Stimulated activated CD8-positive, alpha-beta memory T cell treated with anti-CD3 and anti-CD28 coated beads, Interleukin-4, amount 100 ng/mL, for 48 hours (primary cell): ENCODE data around the gene USP25.

Experiments used
- DNase-seq: peaks from one replicate; pipeline ENCODE4 v3.0.0-alpha.2; 2020

Gene USP25

DNA sequence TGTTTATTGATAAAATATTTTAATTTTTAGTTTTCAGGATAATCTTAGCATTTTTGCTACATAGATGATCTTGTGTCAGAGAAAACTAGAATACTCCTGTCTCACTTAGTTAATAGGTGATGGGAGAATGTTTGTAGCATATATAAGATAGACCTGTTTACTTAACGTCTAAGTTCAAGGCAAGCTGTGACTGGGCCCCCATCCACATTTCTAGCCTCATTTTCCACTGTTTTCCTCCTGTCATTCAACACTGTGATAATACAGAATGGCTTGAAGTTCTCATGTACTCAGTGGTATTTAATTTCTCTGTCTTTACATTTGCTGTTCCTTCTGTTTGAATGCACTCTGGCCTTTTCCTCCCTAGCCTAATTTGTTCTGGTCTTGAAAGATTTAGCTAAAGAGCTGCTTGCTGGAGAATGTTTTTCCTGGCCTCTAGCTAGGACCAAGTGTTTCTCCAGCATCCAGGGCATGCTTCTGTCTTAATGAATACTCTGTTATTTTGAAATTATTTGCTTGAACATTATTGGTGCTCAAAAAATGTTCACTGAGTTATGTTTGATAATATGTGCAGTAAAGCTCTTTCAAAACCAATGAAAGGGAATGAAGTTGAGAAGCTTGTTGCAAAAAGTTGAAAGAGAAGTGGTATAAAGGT lies 37.3 kb downstream of the USP25 start:
- no peak for DNase-seq

DNA sequence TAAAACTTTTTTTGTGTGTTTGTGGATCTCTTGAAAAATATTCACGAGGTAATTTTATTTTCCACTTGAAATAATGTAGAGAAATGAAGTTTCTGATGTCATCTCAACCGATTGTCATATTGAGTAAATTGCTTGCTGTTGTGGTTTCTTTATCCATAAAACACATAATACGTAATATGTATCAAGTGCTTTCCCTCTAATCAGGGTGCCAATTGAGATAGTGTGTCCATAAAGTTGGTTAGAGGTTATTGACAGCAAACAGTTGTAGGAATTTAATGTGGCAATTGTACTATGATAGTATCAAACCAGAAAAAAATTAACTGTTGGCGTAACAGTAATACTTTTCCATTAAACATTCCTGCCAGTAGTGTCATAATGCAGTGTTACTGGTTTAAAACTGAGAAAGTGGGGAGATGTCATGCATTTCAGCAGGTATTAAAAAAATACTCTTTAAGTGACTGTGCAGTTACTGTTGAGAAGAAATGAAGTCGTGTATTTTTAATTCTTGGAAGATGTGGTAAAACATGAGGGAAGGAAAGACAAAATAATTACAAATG lies 38.3 kb downstream of the USP25 start:
- DNase-seq: no peak

DNA sequence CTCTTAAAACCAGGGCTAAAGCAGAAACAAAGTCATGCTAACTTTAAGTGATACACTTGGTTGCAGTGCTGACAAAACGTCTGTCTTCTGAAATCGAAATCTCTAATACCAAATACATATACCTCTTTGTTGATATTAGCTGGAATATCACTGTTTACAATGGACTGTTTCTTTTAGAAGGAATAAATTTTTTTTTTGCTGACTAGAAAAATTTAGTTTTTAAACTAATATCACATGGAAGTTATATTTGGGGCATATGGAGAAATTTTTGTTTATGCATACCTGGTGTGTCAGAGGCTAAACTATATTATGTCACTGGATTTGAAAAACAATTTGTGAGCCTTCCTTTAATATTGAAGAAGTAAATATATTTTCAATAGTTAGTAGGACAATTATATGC lies 39.1 kb downstream of the USP25 start:
- no peak for DNase-seq

DNA sequence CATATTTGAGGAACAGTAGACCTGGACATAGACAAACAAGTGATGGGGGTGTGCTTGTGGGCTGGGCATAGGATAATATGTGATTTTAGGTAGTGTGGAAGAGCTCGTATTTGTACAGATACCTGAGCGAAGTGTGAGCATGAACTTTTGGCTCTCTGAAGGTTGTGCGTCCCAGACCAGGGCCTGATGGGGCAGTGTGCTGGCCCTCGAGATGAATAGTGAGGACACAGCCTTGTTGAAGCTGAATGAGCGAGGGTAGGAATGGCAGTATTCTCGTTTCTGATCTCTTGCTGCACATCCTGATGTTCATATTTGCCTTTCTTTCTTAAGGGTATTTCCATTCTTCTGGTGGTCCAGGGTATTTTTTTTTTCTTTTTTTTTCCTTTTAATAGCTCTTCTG lies 41.5 kb downstream of the USP25 start:
- DNase-seq: no peak

DNA sequence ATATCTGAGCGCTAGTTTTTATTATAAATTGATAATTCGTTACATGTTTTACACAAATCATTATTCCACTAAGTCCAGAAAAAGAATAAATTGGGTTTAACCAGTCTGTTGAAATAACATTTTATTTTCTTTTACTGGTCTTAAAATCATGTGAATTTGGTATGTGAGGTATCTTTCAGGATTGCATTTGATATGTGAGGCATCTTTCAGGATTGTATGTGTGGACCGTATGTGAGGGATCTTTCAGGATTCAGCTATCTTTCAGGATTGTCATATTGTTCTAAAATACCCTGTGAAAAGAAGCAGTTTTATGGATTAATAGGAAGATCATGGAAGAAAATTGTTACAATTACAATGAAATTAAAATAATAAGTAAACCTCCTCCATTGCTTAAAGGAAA lies 42.9 kb downstream of the USP25 start:
- DNase-seq: no peak

DNA sequence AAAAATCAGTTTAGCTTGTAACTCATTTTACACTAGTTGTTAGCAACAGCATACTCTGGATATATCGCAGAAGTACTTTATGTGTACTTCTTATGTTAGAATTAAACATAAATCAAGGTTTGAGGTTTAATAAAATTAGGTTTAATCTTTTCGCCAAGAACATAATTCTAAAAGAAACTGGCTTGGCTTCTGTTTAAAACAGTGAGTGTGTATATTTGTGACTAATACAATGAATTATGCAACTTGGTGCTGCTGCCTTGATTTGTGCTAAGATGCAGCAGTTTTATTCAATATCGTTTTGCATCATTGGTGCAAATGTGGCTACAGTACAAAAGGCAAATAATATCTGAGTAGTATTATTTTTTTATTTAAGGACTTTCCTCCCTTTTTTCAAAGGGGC lies 44.8 kb downstream of the USP25 start:
- DNase-seq: no peak

DNA sequence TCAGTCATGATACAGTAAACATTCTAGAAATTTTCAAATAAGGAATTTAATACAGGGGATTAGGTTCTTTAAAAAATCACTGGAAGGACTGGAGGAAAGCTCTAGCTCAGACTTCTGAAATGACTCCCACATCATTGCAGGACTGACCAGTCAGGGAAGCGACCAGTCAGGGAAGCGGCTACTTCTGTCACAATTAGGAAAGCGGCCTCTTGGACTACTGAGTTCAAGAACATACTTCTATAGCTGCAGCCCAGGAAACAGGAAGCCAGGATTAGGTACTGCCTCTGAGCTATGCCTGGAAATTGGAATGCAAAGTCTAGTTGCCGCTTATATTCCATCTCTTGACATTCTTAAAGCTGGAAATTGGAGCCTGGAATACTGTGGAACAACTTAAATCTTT lies 45.5 kb downstream of the USP25 start:
- no peak for DNase-seq

DNA sequence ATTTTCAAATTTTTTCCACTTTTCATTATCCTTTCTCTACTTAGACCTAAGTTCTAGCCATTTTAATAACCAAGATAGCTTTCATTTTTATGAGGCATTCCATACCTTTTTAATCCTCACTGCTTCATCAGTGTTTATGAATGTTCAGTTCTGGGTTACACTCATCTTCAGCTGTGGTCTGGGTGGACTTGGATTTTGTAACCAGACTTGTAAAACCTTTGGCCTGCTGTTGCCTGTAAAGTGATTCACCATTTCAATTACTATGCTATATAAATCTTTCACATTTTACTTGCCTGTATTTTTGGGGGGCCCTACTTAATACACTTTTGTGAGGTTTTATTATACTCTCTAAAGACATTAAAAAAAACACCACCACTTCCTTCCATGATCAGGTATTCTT lies 46.2 kb downstream of the USP25 start:
- no peak for DNase-seq

DNA sequence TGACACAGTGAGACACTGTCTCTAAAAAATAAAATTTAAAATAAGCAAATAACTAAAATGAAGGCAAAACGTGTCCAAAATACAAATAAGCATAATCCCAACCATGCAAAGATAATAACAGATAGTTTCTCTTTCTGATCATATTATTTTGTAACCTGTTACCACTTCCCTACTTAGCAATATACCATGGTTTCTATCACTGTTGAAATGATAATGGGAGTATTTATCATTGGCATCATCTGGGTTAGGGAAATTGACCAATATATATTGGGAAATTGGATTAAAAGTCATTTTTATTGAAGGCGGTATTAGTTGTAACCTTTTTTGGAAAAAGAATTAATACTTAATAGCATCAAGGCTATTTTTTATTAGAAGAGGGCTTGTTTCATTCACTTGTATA lies 47.0 kb downstream of the USP25 start:
- no peak for DNase-seq

DNA sequence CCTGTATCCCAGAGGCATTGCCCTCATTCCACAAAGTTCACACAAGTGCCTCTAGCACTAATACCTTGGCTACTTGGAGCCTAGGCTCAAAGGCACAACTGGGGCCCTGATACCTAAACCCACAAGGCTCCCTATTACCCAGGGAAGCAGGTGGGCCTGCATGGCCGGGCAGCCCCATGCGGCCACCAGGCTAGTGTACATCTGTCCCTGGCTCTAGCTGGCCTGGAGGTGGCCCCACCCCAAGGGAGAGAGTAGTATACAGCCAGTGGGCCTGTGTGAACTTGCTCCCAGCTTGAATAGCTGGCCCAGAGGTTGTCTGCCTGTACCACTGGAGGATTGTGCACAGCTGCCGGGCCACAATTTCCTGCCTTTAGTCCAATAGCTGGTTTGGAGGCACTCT lies 52.2 kb downstream of the USP25 start:
- DNase-seq: no peak

DNA sequence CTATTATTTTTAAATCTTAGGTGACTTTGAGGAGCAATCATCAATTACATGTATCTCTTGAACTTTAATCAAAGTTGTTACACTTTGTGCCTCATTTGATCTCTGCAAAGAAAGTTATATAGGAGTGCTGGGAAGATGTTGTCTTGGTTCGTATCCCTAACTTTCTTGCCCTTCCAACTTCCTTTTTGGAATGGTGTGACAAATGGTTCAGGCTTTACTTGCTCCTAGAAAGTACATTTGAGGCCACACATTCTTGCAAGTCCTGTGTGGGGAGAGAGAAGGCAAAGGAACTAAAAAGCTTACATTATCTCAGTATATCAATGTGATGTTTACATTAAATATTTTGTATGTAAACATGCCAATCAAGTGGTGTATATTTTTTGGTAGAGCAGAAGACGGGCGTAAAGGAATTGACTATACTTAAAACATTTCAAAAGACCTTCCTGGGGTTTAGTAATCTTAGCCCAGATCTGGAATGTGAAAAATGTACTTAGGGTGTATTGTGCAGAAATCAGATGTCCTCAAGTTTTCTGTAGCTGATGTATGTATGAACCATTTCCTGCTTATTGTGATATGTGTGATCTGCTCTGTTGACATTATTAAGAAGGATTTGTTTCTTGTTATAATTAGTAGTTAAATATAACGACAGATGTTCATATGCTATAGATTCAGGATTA lies 59.2 kb downstream of the USP25 start:
- DNase-seq: no peak

DNA sequence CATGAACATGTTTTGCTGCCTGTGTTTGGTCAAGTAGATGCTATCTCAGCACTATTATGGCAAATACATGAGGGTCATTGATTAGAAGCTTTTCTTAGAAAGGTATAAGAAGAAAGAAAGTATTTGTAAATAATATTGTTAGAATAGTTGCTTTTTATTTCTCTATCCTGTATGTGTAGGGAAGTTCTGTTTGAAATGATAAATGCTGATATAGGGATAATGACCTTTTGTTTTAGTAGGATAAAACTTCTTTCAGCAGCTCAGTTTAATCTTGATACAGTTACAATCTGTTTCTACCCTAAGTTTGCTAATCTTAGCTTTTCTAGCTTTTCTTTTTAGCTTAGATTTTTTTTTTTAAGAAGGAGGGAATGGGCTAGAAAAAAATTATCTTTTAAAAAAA lies 63.3 kb downstream of the USP25 start:
- no peak for DNase-seq

DNA sequence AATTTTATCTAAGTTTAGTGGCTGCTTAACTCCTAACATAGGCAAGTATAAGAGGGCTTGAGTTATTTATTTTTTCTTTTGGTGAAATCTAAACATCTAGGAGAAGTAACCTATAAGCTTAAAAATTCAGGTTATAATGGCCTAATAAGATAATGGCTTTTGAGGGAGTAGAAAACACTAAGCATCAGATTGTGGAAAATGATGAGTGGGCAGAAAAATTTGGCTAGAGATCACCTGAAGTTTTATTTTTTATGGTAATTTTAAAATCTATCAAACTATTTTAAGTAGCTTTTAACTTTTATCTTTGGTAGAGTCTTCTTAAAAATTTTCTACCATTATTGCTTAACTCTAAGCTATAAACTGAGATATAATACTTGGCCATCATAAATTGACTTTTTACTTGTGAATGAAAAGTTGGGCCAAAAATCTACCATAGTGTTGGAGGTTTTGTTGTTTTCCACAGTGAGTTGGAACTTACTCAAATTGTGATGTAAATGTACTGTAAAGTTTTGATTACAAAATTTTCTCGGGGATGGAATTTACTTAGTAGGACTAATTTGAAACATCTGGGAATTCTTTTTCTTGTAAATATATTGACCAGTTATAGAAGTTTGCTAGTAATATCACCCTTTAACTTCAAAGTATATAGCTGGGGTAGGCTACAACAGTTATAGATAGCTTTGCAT lies 63.9 kb downstream of the USP25 start:
- no peak for DNase-seq

DNA sequence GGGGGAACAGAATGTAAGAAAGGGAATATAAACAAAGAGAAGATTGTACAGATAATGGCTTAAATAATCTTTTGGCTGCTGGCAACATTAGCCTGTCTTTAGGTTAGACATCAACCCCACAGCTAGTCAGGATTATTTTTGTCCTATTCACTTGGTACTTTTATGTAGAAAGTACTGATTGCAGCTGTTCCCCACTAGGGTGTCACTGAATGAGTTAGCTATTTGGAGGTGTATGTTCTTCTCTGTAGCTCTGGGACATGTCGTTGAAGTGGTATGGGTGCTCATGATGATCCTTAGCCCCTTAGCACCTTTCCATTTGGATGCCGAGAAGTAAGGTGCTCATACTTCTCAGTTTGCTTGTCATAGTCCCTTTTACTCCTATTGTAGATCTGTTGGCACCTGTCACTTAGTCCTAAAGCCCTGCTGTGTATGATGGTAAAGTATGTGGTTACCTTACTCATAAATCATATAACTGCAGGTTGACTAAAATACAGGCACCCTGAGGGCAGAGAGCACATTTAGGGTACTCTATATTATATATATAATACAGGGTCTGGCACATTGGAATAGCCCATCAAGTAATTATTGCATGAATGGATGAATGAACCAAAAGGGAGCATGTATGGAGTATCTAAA lies 64.6 kb downstream of the USP25 start:
- no peak for DNase-seq

DNA sequence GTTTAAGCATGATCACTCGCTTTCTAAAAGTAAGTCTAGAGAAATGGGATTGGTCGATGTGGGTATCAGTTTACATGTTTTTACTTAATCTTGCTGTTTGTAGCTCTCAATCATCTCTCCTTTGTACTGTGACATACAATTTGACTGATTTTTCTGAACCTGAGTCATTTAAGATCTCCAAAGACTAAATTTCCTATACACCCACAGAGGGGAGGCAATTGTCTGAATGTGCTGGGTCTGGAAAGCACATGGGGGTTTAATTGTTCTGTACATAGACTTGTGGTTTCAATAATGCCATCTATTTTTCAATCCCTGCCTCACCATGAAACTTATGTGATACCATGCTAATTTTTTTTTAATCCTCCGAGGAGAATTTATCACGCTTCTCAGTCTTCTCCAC lies 65.8 kb downstream of the USP25 start:
- no peak for DNase-seq

DNA sequence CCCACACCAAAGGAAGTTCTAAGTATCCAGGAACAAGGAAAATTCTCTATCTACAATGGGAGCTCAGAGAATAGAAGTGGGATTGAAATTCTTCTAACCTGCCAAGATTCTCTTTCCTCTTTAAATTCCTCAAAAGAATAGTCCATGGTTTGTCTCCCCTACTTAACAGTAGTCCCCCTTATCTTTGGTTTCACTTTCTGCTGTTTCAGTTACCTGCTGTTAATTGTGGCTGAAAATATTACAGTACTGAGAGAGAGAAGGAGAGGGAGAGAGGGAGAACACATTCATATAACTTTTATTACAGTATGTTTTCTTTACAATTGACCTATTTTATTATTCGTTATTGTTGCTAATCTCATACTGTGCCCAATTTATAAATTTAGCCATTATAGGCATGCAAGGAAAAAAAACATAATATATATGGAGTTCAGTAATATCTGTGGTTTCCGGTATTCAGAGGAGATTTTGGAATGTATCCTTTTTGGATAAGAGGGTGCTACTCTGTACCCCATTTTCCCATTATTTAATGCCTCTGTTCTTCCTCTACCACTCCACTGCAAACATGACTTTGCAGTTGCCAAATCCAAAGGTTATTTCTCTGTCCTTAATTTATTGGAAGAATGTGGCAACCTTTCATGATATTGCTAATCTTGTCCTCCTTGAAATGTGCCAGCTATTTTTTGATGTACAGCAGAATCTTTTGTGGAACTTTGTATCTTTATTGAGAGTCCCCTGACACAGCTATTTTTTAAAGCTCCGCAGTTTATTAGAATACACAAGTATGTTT lies 68.0 kb downstream of the USP25 start:
- no peak for DNase-seq

DNA sequence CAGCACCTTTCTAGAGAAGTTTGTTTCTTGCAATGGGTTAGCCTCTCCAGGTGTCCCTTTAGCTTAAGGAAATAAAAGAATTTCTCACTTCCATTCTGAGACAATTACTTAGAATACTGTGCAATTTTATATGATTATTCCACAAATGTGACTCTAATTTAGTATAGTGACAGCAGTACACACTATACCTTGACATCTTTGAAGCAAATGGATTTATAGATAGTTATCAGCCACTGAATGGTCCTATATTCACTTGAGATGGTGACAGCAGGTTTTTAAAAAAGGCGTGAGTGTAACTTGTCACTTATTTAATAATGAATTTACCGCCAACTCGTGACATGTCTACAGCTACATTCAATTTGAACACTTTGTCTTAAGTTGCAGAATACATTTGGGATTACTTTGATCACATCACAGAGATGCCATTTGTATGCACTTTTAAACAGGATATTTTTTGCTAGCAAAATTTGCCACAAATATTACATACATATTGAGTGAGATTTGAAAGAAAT lies 71.6 kb downstream of the USP25 start:
- DNase-seq: no peak

DNA sequence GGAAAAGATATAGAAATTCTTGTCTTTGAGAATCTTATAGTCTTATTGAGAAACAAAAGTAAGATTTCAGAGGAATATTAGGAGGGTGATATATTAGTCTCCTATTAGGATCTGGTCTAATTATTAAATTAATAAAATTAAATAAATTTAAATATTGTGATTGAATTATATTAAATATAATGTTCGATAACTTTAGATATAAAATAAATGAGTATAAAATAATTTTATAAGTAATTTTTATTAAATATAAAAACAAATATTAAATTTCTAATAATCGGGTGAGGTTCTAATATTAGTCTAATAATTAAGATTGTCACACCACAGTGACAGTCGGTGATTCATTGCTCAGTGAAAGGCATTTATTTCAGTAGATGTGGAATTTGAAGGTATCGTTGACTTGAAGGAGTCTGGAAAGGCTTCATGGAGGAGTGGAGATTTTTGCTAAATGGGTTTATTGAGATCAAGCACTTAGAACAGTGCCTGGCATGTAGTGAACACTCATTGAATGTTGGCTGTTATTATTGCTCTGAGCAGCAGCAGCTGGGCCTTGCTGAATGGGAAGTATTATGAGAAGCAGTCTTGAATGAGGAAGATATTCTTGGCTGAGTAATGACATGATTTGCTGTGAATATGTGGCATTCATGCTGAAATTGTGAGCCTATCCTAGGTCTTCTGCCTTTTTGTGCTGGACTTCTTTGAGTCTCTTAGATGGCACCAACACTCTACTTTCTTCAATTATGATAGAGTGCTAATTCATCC lies 74.6 kb downstream of the USP25 start:
- DNase-seq: no peak

DNA sequence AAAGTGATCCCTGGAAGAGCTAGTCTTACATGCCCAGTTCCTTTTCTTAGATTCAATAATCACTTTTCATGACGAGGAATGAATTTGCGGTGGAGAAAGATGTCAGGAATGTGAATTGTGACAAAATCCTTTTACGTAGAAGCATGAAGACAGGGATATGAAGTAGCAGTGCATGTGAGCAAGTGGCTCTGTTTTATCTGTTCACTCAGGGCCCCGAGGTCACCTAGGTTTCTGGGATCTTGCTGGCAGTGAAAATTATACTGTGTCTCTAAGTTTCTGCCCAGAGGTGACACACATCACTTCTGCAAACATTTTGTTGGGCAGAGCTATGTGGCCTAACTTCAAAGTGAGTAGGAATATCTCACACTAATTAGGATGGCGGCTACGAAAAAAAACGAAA lies 79.3 kb downstream of the USP25 start:
- DNase-seq: no peak

DNA sequence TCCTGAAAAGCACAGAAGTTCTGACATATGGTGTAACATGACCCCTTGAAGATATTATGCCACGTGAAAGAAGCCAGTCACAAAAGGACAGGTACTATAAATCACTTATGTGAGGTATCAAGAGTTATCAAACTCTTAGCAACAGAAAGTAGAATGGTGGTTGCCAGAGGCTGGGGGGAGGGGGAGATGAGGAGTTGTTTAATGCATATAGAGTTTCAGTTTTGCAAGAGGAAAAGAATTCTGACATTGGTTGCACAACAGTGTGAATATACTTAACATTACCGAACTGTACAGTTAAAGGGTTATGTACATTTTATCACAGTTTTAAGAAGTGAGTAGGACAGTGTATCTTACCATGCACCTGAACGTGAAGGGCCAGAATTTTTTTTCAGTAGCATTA lies 80.0 kb downstream of the USP25 start:
- DNase-seq: no peak

DNA sequence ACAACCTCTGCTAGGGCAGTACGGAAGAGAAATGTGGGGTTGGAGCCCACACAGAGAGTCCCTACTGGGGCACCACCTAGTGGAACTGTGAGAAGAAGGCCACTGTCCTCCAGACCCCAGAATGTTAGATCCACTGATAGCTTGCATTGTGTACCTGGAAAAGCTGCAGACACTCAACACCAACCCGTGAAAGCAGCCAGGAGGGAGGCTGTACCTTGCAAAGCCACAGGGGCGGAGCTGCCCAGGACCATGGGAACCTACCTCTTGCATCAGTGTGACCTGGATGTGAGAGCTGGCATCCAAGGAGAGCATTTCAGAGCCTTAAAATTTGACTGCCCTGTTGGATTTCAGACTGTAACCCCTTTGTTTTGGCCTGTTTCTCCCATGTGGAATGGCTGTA lies 85.5 kb downstream of the USP25 start:
- DNase-seq: no peak

DNA sequence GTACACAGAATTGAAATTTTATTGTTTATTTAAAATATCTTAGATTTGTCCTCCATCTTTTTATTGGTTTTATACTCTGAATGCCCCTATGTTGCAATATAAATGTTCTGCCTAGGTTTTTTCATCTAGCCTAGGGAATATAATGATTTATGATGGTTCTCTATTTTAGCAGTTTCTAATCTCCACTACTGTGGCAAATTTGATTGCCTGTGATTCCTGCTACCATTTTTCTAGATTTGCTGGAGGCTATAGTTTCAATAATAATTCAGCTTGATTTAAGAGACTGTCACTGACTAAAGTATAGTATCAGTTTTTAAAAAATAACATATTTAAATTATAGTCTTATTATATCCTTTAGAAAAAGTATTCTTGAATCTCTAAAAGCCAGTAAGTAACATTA lies 90.5 kb downstream of the USP25 start:
- DNase-seq: no peak
